ENCODE measurements around the gene TUFT1. TPM values are rescaled to one million over a fixed set of nuclear protein-coding genes. Genes with fewer than 3 reads are reported as not detected.

The TUFT1 gene
- total and polyA plus RNA-seq, 9 of the 15 experiments (the other 6 are each of a cell fraction or from before 2014, with no cell fraction given): 0.54 to 2.0 (median 1.7) TPM

- 6% methylated on average over 2 of the region's 4 CpGs for WGBS (ENCODE audit: insufficient coverage, low coverage, missing lambda C conversion rate)
- DNase-seq (ENCODE audit: extremely low read depth in 1 of 4, low spot score in 3 of 4): no peak
- ChIA-PET POLR2A (interaction anchor here (0.5 to 0.7 kb wide), 2 partner anchors 37 to 182 kb away, joined by 3 read pairs; no protein-coding TSS in a partner anchor), CTCF (ENCODE audit: low intra/inter-chr PET ratio) (no interaction called here)
- no TSS peak for BruUV-seq (replicated peaks)
- Histone ChIP-seq H3K4me1 (replicated peaks in 1 of 2; ENCODE audit: control insufficient read depth in 2 of 2, insufficient read depth in 2 of 2, low read length in 2 of 2) (peaks cover 0 to 7% of the 10 kb centered on the region in 2 experiments; a peak in 3 of 5 replicates), H3K9me3 (replicated peaks; ENCODE audit: control insufficient read depth, insufficient read depth, low read depth, low read length) (no peaks in the 10 kb centered on the region), H3K27ac (ENCODE audit: extremely low read depth, low read depth, low read length) (no peak overlapping the region), H4K20me1 (replicated peaks; ENCODE audit: control insufficient read depth, insufficient read depth, low read length) (no peaks in the 10 kb centered on the region), H3K9ac (ENCODE audit: insufficient read depth in 1 of 2, low read depth in 2 of 2, low read length in 2 of 2) (no peak overlapping the region), H3K27me3 (ENCODE audit: control insufficient read depth in 2 of 2, insufficient read depth in 2 of 2, low read length in 2 of 2) (peaks cover 3 to 8% of the 10 kb centered on the region in 2 experiments; a peak in 2 of 5 replicates), H3K4me2 (ENCODE audit: insufficient read depth, low read length) (no peak overlapping the region), H3K79me2 (ENCODE audit: control insufficient read depth, insufficient read depth, low read length) (no peaks in the 10 kb centered on the region), H3K9me1 (ENCODE audit: control insufficient read depth, insufficient read depth, low read length) (no peaks in the 10 kb centered on the region), H2AFZ (ENCODE audit: low read depth, low read length) (no peak overlapping the region), H3K36me3 (ENCODE audit: control insufficient read depth, insufficient read depth, low read length) (no peaks in the 10 kb centered on the region), H3K4me3 (no peak overlapping the region)
- ATAC-seq: no peak
- intact Hi-C loops (cut with micrococcal nuclease): no loop called here
- no peak for FAIRE-seq
- in situ Hi-C loops (cut with MboI): no loop called here
- TF ChIP-seq CSDE1 (IDR thresholded peaks at IDR 0.05) (no peak), GATAD2A (IDR thresholded peaks at IDR 0.05) (no peak), CHCHD3 (CRISPR knock-in tag; IDR thresholded peaks at IDR 0.05) (no peak), ELK3 (CRISPR knock-in tag; IDR thresholded peaks at IDR 0.05) (no peak), CLOCK (CRISPR knock-in tag; IDR thresholded peaks at IDR 0.05; ENCODE audit: borderline replicate concordance) (no peak), SRSF3 (IDR thresholded peaks at IDR 0.05; ENCODE audit: insufficient read depth, low read length) (no peak), ZFP91 (CRISPR knock-in tag; IDR thresholded peaks at IDR 0.05) (no peak), CCNT2 (IDR thresholded peaks at IDR 0.05; ENCODE audit: borderline replicate concordance, extremely low read depth, insufficient read length, low read depth, low read length) (no peak), ZNF586 (CRISPR knock-in tag; conservative IDR thresholded peaks at IDR 0.05) (no peak), HEY1 (CRISPR knock-in tag; IDR thresholded peaks at IDR 0.05; ENCODE audit: borderline replicate concordance) (no peak), ARNT (IDR thresholded peaks at IDR 0.05) (no peak)
- TF ChIP-seq, protein P1, sequence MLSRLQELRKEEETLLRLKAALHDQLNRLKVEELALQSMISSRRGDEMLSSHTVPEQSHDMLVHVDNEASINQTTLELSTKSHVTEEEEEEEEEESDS (CRISPR knock-in tag; IDR thresholded peaks at IDR 0.05): no peak
- TF ChIP-seq, protein P2, sequence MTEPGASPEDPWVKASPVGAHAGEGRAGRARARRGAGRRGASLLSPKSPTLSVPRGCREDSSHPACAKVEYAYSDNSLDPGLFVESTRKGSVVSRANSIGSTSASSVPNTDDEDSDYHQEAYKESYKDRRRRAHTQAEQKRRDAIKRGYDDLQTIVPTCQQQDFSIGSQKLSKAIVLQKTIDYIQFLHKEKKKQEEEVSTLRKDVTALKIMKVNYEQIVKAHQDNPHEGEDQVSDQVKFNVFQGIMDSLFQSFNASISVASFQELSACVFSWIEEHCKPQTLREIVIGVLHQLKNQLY (CRISPR knock-in tag; conservative IDR thresholded peaks at IDR 0.05): no peak
- TF ChIP-seq, protein P3, sequence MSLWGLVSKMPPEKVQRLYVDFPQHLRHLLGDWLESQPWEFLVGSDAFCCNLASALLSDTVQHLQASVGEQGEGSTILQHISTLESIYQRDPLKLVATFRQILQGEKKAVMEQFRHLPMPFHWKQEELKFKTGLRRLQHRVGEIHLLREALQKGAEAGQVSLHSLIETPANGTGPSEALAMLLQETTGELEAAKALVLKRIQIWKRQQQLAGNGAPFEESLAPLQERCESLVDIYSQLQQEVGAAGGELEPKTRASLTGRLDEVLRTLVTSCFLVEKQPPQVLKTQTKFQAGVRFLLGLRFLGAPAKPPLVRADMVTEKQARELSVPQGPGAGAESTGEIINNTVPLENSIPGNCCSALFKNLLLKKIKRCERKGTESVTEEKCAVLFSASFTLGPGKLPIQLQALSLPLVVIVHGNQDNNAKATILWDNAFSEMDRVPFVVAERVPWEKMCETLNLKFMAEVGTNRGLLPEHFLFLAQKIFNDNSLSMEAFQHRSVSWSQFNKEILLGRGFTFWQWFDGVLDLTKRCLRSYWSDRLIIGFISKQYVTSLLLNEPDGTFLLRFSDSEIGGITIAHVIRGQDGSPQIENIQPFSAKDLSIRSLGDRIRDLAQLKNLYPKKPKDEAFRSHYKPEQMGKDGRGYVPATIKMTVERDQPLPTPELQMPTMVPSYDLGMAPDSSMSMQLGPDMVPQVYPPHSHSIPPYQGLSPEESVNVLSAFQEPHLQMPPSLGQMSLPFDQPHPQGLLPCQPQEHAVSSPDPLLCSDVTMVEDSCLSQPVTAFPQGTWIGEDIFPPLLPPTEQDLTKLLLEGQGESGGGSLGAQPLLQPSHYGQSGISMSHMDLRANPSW (CRISPR knock-in tag; IDR thresholded peaks at IDR 0.05): no peak
These were observed 35.4 kb upstream of the TUFT1 start for GRCh38 chr1:151504759-151505158.

Data from K562 (cell line).